Measurements from ENCODE around the gene LAMTOR5. TPM values are rescaled to one million over a fixed set of nuclear protein-coding genes. Genes with fewer than 3 reads are reported as not detected.

LAMTOR5 gene
- total and polyA plus RNA-seq, 2 of the 13 experiments (the other 11 are each of a cell fraction or from before 2014, with no cell fraction given), result 96.7 to 400 TPM

GRCh38 chr1:110385369-110385768 is 22.1 kb downstream of the LAMTOR5 start (continued):
- no peak for TF ChIP-seq TRIM24 (CRISPR knock-in tag; IDR thresholded peaks at IDR 0.05)
- TF ChIP-seq ARID5B (CRISPR knock-in tag; IDR thresholded peaks at IDR 0.05), result no peak
- TF ChIP-seq MIER3 (CRISPR knock-in tag; IDR thresholded peaks at IDR 0.05; ENCODE audit: borderline replicate concordance), result no peak
- TF ChIP-seq ZBTB34 (CRISPR knock-in tag; IDR thresholded peaks at IDR 0.05), result no peak
- TF ChIP-seq PHF5A (CRISPR knock-in tag; IDR thresholded peaks at IDR 0.05; ENCODE audit: low read depth, unreplicated experiment), result no peak
- TF ChIP-seq ZNF576 (CRISPR knock-in tag; IDR thresholded peaks at IDR 0.05), result no peak

GRCh38 chr1:110384581-110385321 is 22.7 kb downstream of the LAMTOR5 start:
- FAIRE-seq, result no peak
- CTCF ChIA-PET (ENCODE audit: low intra/inter-chr PET ratio, low total read pairs), result no interaction called here
- no peak for TF ChIP-seq BRF2 (CRISPR knock-in tag; IDR thresholded peaks at IDR 0.05)
- TF ChIP-seq SPEN (CRISPR knock-in tag; IDR thresholded peaks at IDR 0.05; ENCODE audit: low read depth), result no peak

More at GRCh38 chr1:110384581-110385321, 22.7 kb downstream of the LAMTOR5 start:
- intact Hi-C loops (cut with micrococcal nuclease; ENCODE audit: unreplicated experiment) (no loop called here), in situ Hi-C loops (cut with HindIII; ENCODE audit: extremely low pct_ligation_motif_present, low pct_unique_long_range_greater_than_20kb) (no loop called here)
- ATAC-seq (no peak), DNase-seq (ENCODE audit: low spot score) (no peak)
- no peaks in the 10 kb centered on the region for H3K27me3 ChIP-seq (ENCODE audit: control insufficient read depth in 1 of 2, insufficient read depth in 2 of 2, low read length in 2 of 2)
- H3K4me1 ChIP-seq (ENCODE audit: insufficient read depth, low read length), result no peaks in the 10 kb centered on the region
- 98% methylated on average over 19 of the region's 19 CpGs for WGBS (ENCODE audit: low lambda C conversion rate)
- no peaks in the 10 kb centered on the region for H3K79me2 ChIP-seq (ENCODE audit: insufficient read depth, low read length)
- H3K4me2 ChIP-seq (ENCODE audit: low read depth, low read length), result no peak overlapping the region
- H4K20me1 ChIP-seq (ENCODE audit: insufficient read depth, low read length), result no peaks in the 10 kb centered on the region
- H3K27ac ChIP-seq (ENCODE audit: extremely low read length, insufficient read depth, low read length), result no peak overlapping the region
- no peaks in the 10 kb centered on the region for H3K36me3 ChIP-seq (replicated peaks in 1 of 2; ENCODE audit: control insufficient read depth in 1 of 2, insufficient read depth in 2 of 2, low read length in 2 of 2)
- H3K9me3 ChIP-seq (ENCODE audit: low read length), result no peaks in the 10 kb centered on the region
- BruUV-seq (replicated peaks), result no TSS peak
- POLR2A ChIA-PET, result no interaction called here
- no peak overlapping the region for H3K9ac ChIP-seq (ENCODE audit: insufficient read depth, low read depth, low read length)
- H2AFZ ChIP-seq (ENCODE audit: low read length), result no peak overlapping the region
- no peak overlapping the region for H3K4me3 ChIP-seq (replicated peaks in 1 of 3; ENCODE audit: insufficient read depth in 1 of 3, low read depth in 2 of 3, low read length in 3 of 3)

Data from HepG2 (cell line).